HT-29 (cell line): ENCODE measurements around the gene DAPK2. TPM values are rescaled to one million over a fixed set of nuclear protein-coding genes. Genes with fewer than 3 reads are reported as not detected.

Source experiments
- DNase-seq: peaks from one replicate; pipeline ENCODE4 v3.0.0-alpha.2; 2015; ENCODE audit warnings: low spot score
- small RNA-seq: library from RNA; depleted of rRNA; stranded (forward); fragments of <200 nt; gene quantifications from one replicate; pipeline ENCODE3, GENCODE V24; 2014
- total RNA-seq: library from RNA; depleted of rRNA; stranded (reverse); fragments of >200 nt; shearing (Covaris generic); gene quantifications from 2 replicates; pipeline ENCODE4 v1.2.3, GENCODE V29; 2014; rRNA removed

Gene DAPK2
- total RNA-seq, 1 experiment from 2014 or later = 4.4 TPM

DNA sequence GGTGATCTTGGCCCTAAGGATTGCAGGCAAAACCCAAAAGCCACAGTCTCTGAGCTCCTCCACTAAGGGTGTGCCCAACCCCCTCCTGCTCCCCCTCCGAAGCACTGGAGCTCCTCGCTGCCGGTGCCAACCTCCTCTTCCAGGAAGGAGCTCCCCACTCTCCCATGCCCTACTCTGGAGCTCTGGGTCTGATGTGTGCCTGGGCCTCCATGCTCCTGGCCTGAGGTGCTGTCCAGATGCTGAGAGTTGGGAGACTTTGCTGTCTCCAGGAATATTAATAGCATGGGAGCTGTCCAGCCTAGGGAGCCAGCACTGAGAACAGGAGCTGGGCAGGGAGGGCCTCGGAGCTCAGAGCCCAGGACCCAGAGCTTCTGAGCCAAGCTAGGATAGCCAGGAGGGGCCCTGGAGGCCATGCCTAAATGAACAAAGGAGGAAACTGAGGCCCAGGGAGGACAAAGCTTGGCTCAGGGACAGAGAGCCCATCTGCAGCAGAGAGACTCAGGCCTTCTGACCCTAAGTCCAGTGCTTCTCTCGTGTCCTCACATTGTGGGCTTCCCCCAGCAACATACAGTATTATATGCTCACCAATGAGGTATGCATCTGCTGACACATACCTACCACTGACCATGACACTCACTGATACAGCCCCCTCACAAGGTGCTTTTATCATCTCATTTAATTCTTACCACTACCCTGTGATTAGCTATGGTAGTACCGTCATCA, 175.6 kb downstream of the DAPK2 start:
- peak; percentile 67 for DNase-seq

- DNase-seq = no peak
Measured at GRCh38 chr15:63870043-63870394, 176.3 kb downstream of the DAPK2 start.

DNA sequence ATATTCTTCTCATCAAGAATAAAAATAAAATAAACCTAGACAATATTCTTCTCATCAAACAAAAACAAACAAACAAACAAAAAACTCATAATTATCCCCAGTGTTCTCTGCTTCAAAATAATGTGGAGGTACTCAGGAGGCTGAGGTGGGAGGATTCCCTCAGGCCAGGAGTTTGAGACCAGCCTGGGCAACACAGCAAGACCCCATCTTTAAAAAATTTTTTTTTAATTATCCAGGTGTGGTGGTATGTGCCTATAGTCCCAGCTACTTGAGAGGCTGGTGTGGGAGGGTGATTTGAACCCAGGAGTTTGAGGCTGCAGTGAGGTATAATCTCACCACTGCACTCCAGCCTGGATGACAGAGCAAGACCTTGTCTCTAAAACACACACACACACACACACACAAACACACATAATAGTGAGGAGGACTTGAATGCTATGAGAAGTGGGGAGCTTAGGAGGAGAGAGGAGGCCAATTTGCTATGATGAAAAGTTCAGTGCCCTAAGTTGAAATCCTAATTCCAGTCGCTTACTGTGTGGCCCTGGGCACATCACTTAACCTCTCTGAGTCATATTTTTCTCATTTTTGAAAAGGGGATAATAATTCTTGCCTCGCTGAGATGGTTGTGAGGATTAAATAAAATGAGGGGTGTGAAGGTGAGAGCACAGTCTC, 176.8 kb downstream of the DAPK2 start:
- no peak for DNase-seq

GRCh38 chr15:63864186-63864585, 182.1 kb downstream of the DAPK2 start:
- no peak for DNase-seq

GRCh38 chr15:63861946-63862517, 184.3 kb downstream of the DAPK2 start:
- DNase-seq = no peak

DNA sequence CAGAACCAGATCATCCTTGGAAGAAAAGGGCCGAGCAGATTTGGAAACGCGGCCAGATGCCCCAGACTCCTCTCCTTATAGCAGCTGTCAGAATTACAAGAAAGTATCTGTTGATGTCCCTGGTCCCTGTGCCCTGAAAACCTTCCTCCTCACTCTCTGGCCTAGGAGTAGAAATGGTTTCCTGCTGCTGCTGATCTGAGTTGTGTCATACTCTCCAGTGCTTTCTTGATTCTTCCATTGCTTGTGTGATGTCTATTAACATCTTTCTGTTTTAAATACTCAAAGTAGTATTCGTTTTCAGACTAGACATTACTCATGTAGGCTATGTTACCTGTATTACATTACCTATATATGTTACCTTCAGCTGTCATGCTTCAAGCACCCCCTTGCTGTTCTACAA, 185.7 kb downstream of the DAPK2 start:
- no peak for DNase-seq

DNA sequence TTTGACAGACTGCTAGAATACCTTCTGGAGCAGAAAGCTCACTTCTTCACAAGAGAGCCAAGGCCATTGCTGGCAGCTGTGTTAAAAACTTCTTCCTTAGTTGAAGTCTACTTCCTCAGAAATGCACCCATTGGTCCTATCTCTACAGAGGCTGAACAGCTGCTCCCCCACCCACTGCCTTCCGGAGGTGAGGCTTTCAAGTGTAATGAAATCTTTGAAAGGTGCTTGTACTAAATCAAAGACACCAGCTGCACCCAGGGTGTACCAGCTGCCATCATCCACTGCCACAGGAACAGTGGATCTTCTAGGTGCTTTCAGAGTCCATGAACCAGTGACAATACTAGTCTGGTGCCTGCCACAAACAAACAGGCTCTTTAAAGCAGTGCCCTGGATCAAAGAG, 186.1 kb downstream of the DAPK2 start:
- DNase-seq = no peak

GRCh38 chr15:63858881-63859280, 187.4 kb downstream of the DAPK2 start:
- peak; percentile 36 for DNase-seq

GRCh38 chr15:63858448-63858847, 187.8 kb downstream of the DAPK2 start:
- DNase-seq = no peak

- no peak for DNase-seq
Measured at GRCh38 chr15:63857461-63857856, 188.8 kb downstream of the DAPK2 start.

Small RNA genes lying within 50 kb of the gene (small RNA-seq; reads per million reads assigned to genes)
- gene AC015914.2 = not detected
- gene MIR422A = not detected

Other genes starting within 250 kb of the DAPK2 start
- 44.3 and 54.8 TPM in 2 replicates for gene HERC1, start 212.5 kb downstream of the DAPK2 start, total RNA-seq
- gene CIAO2A, start 47.4 kb upstream of the DAPK2 start, total RNA-seq = 137 and 147 TPM in 2 replicates
- 36.2 and 60.9 TPM in 2 replicates for gene SNX1, start 49.5 kb upstream of the DAPK2 start, total RNA-seq
- 0.03 and 0.18 TPM in 2 replicates for gene SNX22, start 105.2 kb upstream of the DAPK2 start, total RNA-seq
- gene PPIB, start 116.5 kb upstream of the DAPK2 start, total RNA-seq = 627 and 667 TPM in 2 replicates